ENCODE measurements around the gene PRKG1.

- TF ChIP-seq CTCF (IDR thresholded peaks at IDR 0.05) (no peak), POLR2A (IDR thresholded peaks at IDR 0.05) (no peak)
Measured at GRCh38 chr10:51319173-51319435, 244.8 kb downstream of the PRKG1 start.
